ENCODE measurements around the gene SPATA31C1. TPM values are rescaled to one million over a fixed set of nuclear protein-coding genes. Genes with fewer than 3 reads are reported as not detected.

Gene SPATA31C1
- total RNA-seq, 2 donors from 2014 or later, result not detected

- intact Hi-C loops (cut with DNase I), result no loop called here
- 64 to 71% methylated on average over 4 of the region's 4 CpGs for WGBS, 2 donors
These were observed 47.1 kb downstream of the SPATA31C1 start for GRCh38 chr9:87964826-87965225.

DNA sequence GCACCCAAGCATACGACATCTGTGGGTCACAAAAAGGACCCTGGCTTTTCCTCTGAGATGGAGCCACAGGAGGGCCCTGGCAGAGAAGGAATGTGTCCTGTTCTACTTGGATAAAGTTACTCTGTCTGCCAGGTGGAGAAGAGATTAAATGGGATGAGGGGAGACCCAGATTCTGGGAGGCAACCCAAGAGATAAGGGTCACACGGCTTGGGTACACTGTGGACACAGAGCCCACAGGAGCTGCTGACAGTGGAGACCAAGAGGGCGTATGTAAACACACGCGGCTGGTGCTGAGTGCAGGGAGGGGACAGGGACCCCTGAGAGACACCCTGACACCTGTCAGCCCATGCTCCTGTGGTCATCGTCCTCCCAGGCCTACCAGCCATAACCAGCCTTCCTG lies 50.4 kb downstream of the SPATA31C1 start:
- no peaks in the 10 kb centered on the region for H3K27me3 ChIP-seq
- 72 to 77% methylated on average over 6 of the region's 6 CpGs for WGBS, 2 donors
- no peak overlapping the region for H3K4me3 ChIP-seq
- TF ChIP-seq CTCF (IDR thresholded peaks at IDR 0.05) (no peak), POLR2A (IDR thresholded peaks at IDR 0.05) (no peak)
- H3K4me1 ChIP-seq, result peaks cover 2% of the 10 kb centered on the region
- H3K36me3 ChIP-seq (replicated peaks in 1 of 2; ENCODE audit: insufficient read depth in 1 of 2, low read depth in 2 of 2), result no peaks in the 10 kb centered on the region
- DNase-seq (no peak), ATAC-seq (no peak)
- H3K27ac ChIP-seq, result no peak overlapping the region
- intact Hi-C loops (cut with DNase I), result no loop called here
- H3K9me3 ChIP-seq, result no peaks in the 10 kb centered on the region

More at GRCh38 chr9:87964826-87965225, 47.1 kb downstream of the SPATA31C1 start:
- no peak overlapping the region for H3K27ac ChIP-seq
- no peaks in the 10 kb centered on the region for H3K36me3 ChIP-seq (replicated peaks in 1 of 2; ENCODE audit: insufficient read depth in 1 of 2, low read depth in 2 of 2)
- DNase-seq (no peak), ATAC-seq (no peak)
- no peaks in the 10 kb centered on the region for H3K27me3 ChIP-seq
- peaks cover 12% of the 10 kb centered on the region for H3K4me1 ChIP-seq
- TF ChIP-seq POLR2A (IDR thresholded peaks at IDR 0.05) (no peak), CTCF (IDR thresholded peaks at IDR 0.05) (no peak)
- H3K9me3 ChIP-seq, result no peaks in the 10 kb centered on the region
- H3K4me3 ChIP-seq, result no peak overlapping the region

- no peaks in the 10 kb centered on the region for H3K36me3 ChIP-seq (replicated peaks in 1 of 2; ENCODE audit: insufficient read depth in 1 of 2, low read depth in 2 of 2)
- ATAC-seq, result no peak
- H3K9me3 ChIP-seq, result no peaks in the 10 kb centered on the region
- intact Hi-C loops (cut with DNase I), result no loop called here
- no peak for DNase-seq
- TF ChIP-seq POLR2A (IDR thresholded peaks at IDR 0.05) (no peak), CTCF (IDR thresholded peaks at IDR 0.05) (no peak)
- no peak overlapping the region for H3K4me3 ChIP-seq
- H3K27ac ChIP-seq, result no peak overlapping the region
- peaks cover 19% of the 10 kb centered on the region for H3K4me1 ChIP-seq
- WGBS, 2 donors, result 95 to 98% methylated on average over 5 to 9 of the region's 10 CpGs
- no peaks in the 10 kb centered on the region for H3K27me3 ChIP-seq
These were observed 52.8 kb downstream of the SPATA31C1 start for GRCh38 chr9:87970602-87971001.

GRCh38 chr9:87973122-87973521 lies 55.4 kb downstream of the SPATA31C1 start:
- H3K36me3 ChIP-seq (replicated peaks in 1 of 2; ENCODE audit: insufficient read depth in 1 of 2, low read depth in 2 of 2), result no peaks in the 10 kb centered on the region
- H3K4me3 ChIP-seq, result no peak overlapping the region
- peaks cover 19% of the 10 kb centered on the region for H3K4me1 ChIP-seq
- ATAC-seq, result no peak
- WGBS, 2 donors, result 78 to 79% methylated on average over 5 of the region's 5 CpGs
- H3K27ac ChIP-seq, result peak overlapping the region in 2 of 4 donors; percentile 6 to 90
- intact Hi-C loops (cut with DNase I), result no loop called here
- H3K27me3 ChIP-seq, result no peaks in the 10 kb centered on the region
- H3K9me3 ChIP-seq, result no peaks in the 10 kb centered on the region
- TF ChIP-seq POLR2A (IDR thresholded peaks at IDR 0.05), result no peak
- TF ChIP-seq CTCF (IDR thresholded peaks at IDR 0.05), result no peak
- DNase-seq, result no peak

Other genes with a start within 250 kb of the SPATA31C1 start
- 10 to 100 TPM; 45.8 to 60.2 TPM for gene CTSL, start 191.8 kb upstream of the SPATA31C1 start, total RNA-seq
- not detected for gene SPATA31E1, start 35.1 kb upstream of the SPATA31C1 start, total RNA-seq
- gene CDK20, start 56.6 kb downstream of the SPATA31C1 start, total RNA-seq, result 1 to 10 TPM; 7.3 to 7.5 TPM
- not detected for gene SPATA31C2, start 220.5 kb downstream of the SPATA31C1 start, total RNA-seq

Data from body of pancreas (tissue), 4 donors.